Measurements from ENCODE around the gene CYP46A1. TPM values are rescaled to one million over a fixed set of nuclear protein-coding genes. Genes with fewer than 3 reads are reported as not detected.

The CYP46A1 gene
- total and polyA plus RNA-seq, 4 donors = 0.33 to 2.5 (median 1.4) TPM

DNA sequence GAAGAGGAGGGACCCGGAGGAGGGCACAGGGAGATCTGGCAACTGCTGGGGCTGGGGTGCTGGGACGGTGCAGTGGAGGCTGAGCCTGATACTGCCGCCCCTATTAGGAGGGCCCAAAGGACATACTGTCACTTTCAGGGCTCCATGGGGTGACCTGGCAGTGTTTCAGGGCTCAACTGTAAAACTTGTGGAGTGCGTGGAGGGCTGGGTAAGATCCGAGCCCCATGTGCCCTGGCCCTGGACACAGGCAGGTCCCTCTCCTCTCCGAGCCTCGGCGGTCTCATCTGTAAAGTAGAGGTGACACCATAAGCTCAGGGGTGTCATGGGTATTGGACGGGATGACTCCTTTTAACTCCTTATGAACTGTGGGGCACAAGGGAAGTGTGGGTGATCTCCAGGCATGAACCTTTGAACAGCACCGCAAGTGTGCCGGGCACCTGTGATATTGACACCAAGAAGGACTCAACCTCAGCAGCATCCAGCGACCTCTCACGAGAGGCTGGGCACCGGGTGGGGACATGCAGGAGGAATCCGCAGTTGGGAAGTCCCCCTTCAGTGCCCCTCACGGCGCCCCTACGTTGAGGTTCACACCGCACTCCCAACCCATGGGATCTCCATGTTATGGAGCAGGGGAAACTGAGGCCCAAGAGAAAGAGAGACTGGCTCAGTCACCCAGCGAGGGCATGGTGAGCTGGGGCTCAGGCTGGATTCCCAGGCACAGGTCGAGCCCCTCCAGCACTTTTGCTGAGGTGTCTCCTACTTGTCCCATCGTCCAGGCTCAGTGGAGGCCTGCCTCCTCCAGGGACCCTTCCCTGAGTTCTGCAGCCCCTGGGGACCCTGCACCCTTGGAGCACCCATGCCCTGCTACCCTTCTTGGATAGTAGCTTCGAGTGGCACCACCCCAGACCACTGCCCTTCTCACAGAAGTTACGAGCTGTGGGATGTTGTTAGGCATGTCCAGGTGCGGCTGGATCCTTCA is 58.7 kb downstream of the CYP46A1 start:
- no peak overlapping the region for H3K9ac ChIP-seq (ENCODE audit: insufficient read depth in 1 of 2, low read length in 2 of 2)
- H3K36me3 ChIP-seq (ENCODE audit: control insufficient read depth in 4 of 4, insufficient read depth in 4 of 4, low read length in 4 of 4) = peaks cover 0 to 2% (median 0%) of the 10 kb centered on the region in 4 donors
- H3K27me3 ChIP-seq (ENCODE audit: control insufficient read depth in 3 of 3, insufficient read depth in 3 of 3, low read length in 2 of 3) = no peaks in the 10 kb centered on the region
- H3K4me1 ChIP-seq (ENCODE audit: control insufficient read depth in 5 of 5, insufficient read depth in 5 of 5, low read length in 5 of 5) = peaks cover 0 to 22% (median 19%) of the 10 kb centered on the region in 5 donors
- no peaks in the 10 kb centered on the region for H3K9me3 ChIP-seq (ENCODE audit: control insufficient read depth in 4 of 4, insufficient read depth in 3 of 4, low read length in 3 of 4)
- TF ChIP-seq, protein P1, sequence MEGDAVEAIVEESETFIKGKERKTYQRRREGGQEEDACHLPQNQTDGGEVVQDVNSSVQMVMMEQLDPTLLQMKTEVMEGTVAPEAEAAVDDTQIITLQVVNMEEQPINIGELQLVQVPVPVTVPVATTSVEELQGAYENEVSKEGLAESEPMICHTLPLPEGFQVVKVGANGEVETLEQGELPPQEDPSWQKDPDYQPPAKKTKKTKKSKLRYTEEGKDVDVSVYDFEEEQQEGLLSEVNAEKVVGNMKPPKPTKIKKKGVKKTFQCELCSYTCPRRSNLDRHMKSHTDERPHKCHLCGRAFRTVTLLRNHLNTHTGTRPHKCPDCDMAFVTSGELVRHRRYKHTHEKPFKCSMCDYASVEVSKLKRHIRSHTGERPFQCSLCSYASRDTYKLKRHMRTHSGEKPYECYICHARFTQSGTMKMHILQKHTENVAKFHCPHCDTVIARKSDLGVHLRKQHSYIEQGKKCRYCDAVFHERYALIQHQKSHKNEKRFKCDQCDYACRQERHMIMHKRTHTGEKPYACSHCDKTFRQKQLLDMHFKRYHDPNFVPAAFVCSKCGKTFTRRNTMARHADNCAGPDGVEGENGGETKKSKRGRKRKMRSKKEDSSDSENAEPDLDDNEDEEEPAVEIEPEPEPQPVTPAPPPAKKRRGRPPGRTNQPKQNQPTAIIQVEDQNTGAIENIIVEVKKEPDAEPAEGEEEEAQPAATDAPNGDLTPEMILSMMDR (IDR thresholded peaks at IDR 0.05; ENCODE audit: control extremely low read depth, extremely low read depth) = no peak
- no peak overlapping the region for H3K4me3 ChIP-seq
- peak overlapping the region in 1 of 2 donors; percentile 23 for H3K27ac ChIP-seq (ENCODE audit: low read depth in 1 of 2, low read length in 1 of 2)
- DNase-seq = no peak
- ATAC-seq (ENCODE audit: insufficient read depth, low FRiP score) = no peak
- 92 to 96% methylated on average over 25 of the region's 25 CpGs for WGBS, 2 donors

DNA sequence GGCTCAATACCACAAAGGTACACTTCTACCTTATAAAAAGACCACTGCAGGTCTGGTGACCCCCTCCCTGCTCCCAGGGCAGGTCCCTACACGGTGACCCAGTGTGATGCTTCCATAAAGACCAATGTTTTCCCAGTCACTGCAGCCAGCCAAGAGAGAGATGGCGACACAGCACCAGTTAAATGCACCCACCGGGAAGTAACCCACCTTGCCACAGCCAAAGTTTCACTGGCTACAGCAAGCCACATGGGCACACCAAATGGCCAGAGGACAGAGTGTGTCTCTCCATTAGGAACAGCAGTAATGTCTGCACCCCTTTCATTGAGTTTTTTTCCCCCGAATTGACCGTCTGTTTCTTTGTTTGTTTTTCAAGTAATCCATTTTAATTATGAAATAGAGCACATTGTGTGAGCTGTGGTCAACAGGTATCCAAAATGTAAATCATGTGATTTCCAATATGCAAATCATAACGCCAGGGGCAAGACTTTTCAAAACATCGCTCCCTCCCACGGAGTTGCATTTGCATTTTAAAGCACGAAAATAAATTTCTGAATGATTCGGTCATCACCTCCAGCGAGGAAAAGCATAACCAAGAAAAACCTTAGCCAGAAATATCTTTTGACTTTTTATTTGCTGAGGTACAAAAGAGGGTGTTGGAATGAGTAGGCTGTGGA is 60.2 kb downstream of the CYP46A1 start:
- Histone ChIP-seq H3K4me1 (ENCODE audit: control insufficient read depth in 5 of 5, insufficient read depth in 5 of 5, low read length in 5 of 5) (peaks cover 5 to 19% (median 9%) of the 10 kb centered on the region in 5 donors), H3K27ac (ENCODE audit: low read depth in 1 of 2, low read length in 1 of 2) (no peak overlapping the region), H3K9me3 (ENCODE audit: control insufficient read depth in 4 of 4, insufficient read depth in 3 of 4, low read length in 3 of 4) (no peaks in the 10 kb centered on the region), H3K27me3 (ENCODE audit: control insufficient read depth in 3 of 3, insufficient read depth in 3 of 3, low read length in 2 of 3) (no peaks in the 10 kb centered on the region), H3K4me3 (no peak overlapping the region), H3K9ac (ENCODE audit: insufficient read depth in 1 of 2, low read length in 2 of 2) (no peak overlapping the region), H3K36me3 (ENCODE audit: control insufficient read depth in 4 of 4, insufficient read depth in 4 of 4, low read length in 4 of 4) (peaks cover 0 to 2% (median 0%) of the 10 kb centered on the region in 4 donors)
- DNase-seq = no peak
- WGBS, 2 donors = 82 to 88% methylated on average over 11 of the region's 11 CpGs
- TF ChIP-seq, protein P1 (IDR thresholded peaks at IDR 0.05; ENCODE audit: control extremely low read depth, extremely low read depth) = no peak
- no peak for ATAC-seq (ENCODE audit: insufficient read depth, low FRiP score)

DNA sequence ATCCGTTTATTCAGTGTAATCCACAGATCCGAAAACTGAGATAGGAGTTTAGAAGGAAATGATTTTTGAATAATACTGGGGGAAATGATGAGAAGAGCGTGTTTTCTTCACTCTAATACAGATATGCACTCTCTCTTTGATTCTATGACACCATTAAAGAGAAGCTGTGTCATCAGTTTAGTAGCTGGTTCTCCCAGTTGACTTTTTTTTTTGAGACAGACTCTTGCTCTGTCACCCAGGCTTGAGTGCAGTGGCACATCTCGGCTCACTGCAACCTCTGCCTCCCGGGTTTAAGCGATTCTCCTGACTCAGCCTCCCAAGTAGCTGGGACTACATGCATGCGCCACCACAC is 60.8 kb downstream of the CYP46A1 start:
- WGBS, 2 donors = 78 to 86% methylated on average over 7 of the region's 7 CpGs
- no peak overlapping the region for H3K9ac ChIP-seq (ENCODE audit: insufficient read depth in 1 of 2, low read length in 2 of 2)
- H3K27me3 ChIP-seq (ENCODE audit: control insufficient read depth in 3 of 3, insufficient read depth in 3 of 3, low read length in 2 of 3) = no peaks in the 10 kb centered on the region
- ATAC-seq (ENCODE audit: insufficient read depth, low FRiP score) (no peak), DNase-seq (no peak)
- peaks cover 7 to 22% (median 13%) of the 10 kb centered on the region in 5 donors for H3K4me1 ChIP-seq (ENCODE audit: control insufficient read depth in 5 of 5, insufficient read depth in 5 of 5, low read length in 5 of 5)
- H3K9me3 ChIP-seq (ENCODE audit: control insufficient read depth in 4 of 4, insufficient read depth in 3 of 4, low read length in 3 of 4) = no peaks in the 10 kb centered on the region
- peak overlapping the region in 1 of 2 donors; percentile 26 for H3K27ac ChIP-seq (ENCODE audit: low read depth in 1 of 2, low read length in 1 of 2)
- TF ChIP-seq, protein P1 (IDR thresholded peaks at IDR 0.05; ENCODE audit: control extremely low read depth, extremely low read depth) = no peak
- H3K36me3 ChIP-seq (ENCODE audit: control insufficient read depth in 4 of 4, insufficient read depth in 4 of 4, low read length in 4 of 4) = peaks cover 0 to 2% (median 0%) of the 10 kb centered on the region in 4 donors
- no peak overlapping the region for H3K4me3 ChIP-seq

Data from lung (tissue), 12 donors.